Body of pancreas (tissue), 4 donors: ENCODE results near the gene CHD8. TPM values are rescaled to one million over a fixed set of nuclear protein-coding genes. Genes with fewer than 3 reads are reported as not detected.

Source experiments
- ATAC-seq: fragments of 150-250 bp; one replicate; pipeline ENCODE4 v1.9.1; 2016
- DNase-seq, 4 donors: peaks; one replicate each; pipeline ENCODE4 v3.0.0-alpha.2; 2019
- H3K27ac ChIP-seq, 4 donors: fragments of 200-600 bp; sonication (generic); 1 replicate in 3 of 4; 2 replicates in 1 of 4; pipeline versions ENCODE4 v1.5.1 to v1.6.1; 2016 to 2019; ENCODE audit warnings: mild to moderate bottlenecking in 1 of 4, mixed read lengths in 1 of 4, moderate library complexity in 1 of 4
- H3K27me3 ChIP-seq, 2 donors: fragments of 200-600 bp; sonication (generic); one replicate each; pipeline ENCODE4 v1.6.0; 2016; ENCODE audit warnings: mild to moderate bottlenecking in 1 of 2
- H3K36me3 ChIP-seq, 2 donors: fragments of 200-600 bp; sonication (generic); replicated peaks in 1 of 2; 2 replicates each; pipeline ENCODE4 v1.5.1; 2016; ENCODE audit warnings: low read depth in 2 of 2; ENCODE audit not compliant: insufficient read depth in 1 of 2
- H3K4me1 ChIP-seq: fragments of 200-600 bp; sonication (generic); one replicate; pipeline ENCODE4 v1.6.0; 2016
- H3K4me3 ChIP-seq, 2 donors: fragments of 200-600 bp; sonication (generic); 1 replicate in 1 of 2; 2 replicates in 1 of 2; pipeline ENCODE4 v1.5.1; 2016 to 2019
- H3K9me3 ChIP-seq, 3 donors: fragments of 200-600 bp; sonication (generic); 1 replicate in 2 of 3; 2 replicates in 1 of 3; pipeline ENCODE4 v1.5.1; 2016
- CTCF ChIP-seq, 7 experiments: fragments of 450-650 bp in 4 of 7; fragments of 200-600 bp in 3 of 7; sonication (generic) in 3 of 7; IDR thresholded peaks; one replicate each; pipeline ENCODE4 v1.5.1; 2016 to 2019; ENCODE audit warnings: antibody characterized with exemption in 7 of 7
- POLR2A ChIP-seq, 3 donors: fragments of 450-650 bp; IDR thresholded peaks; one replicate each; pipeline ENCODE4 v1.6.1; 2016; ENCODE audit warnings: antibody characterized with exemption in 3 of 3, mild to moderate bottlenecking in 2 of 3
- WGBS, 2 donors: methylation state at CpG; one replicate each; pipeline ENCODE4 v1.1.5; 2017; 5-methylcytosine and 5-hydroxymethylcytosine counted together
- intact Hi-C: fragments of 100-400 bp; cut with DNase I; formaldehyde crosslinking; loops from one replicate; pipeline ENCODE4 v1.15.1; 2023
- small RNA-seq: library from RNA; depleted of rRNA; stranded (forward); fragments of <200 nt; gene quantifications from one replicate; pipeline ENCODE3, GENCODE V24; 2016
- total RNA-seq, 2 donors: library from RNA; depleted of rRNA; stranded (reverse); fragments of >200 nt; gene quantifications; one replicate each; pipeline ENCODE4 v1.1.0, GENCODE V29; 2016

Gene CHD8
- total RNA-seq, 2 donors from 2014 or later, result 33.2 to 72.2 TPM

- TF ChIP-seq POLR2A (IDR thresholded peaks at IDR 0.05), result no peak
- no peak for TF ChIP-seq CTCF (IDR thresholded peaks at IDR 0.05)
- no peaks in the 10 kb centered on the region for H3K9me3 ChIP-seq
- 50 to 52% methylated on average over 2 of the region's 2 CpGs for WGBS, 2 donors
- H3K36me3 ChIP-seq, result peaks cover 0 to 2% of the 10 kb centered on the region in 2 donors
- no peaks in the 10 kb centered on the region for H3K27me3 ChIP-seq
- H3K4me3 ChIP-seq, result no peak overlapping the region
- ATAC-seq, result no peak
- DNase-seq, result no peak
- intact Hi-C loops, result no loop called here
- H3K4me1 ChIP-seq, result no peaks in the 10 kb centered on the region
- H3K27ac ChIP-seq, result no peak overlapping the region
Observed at GRCh38 chr14:21346532-21347135, 109.3 kb downstream of the CHD8 start.

GRCh38 chr14:21343035-21343794 is 112.7 kb downstream of the CHD8 start:
- no peak for DNase-seq
- Histone ChIP-seq H3K27me3 (no peaks in the 10 kb centered on the region), H3K27ac (no peak overlapping the region), H3K36me3 (no peaks in the 10 kb centered on the region), H3K4me3 (no peak overlapping the region), H3K9me3 (no peaks in the 10 kb centered on the region), H3K4me1 (no peaks in the 10 kb centered on the region)
- WGBS, 2 donors, result 81 to 82% methylated on average over 13 of the region's 13 CpGs
- TF ChIP-seq POLR2A (IDR thresholded peaks at IDR 0.05) (no peak), CTCF (IDR thresholded peaks at IDR 0.05) (no peak)
- intact Hi-C loops, result no loop called here
- ATAC-seq, result no peak

Small RNA genes within 50 kb of the gene (small RNA-seq; reads per million reads assigned to genes)
- gene RN7SL650P (not detected), gene SNORD8 (14,864 reads per million, percentile 100 among the genes with 10 or more reads in this experiment), gene SNORD9 (46.7 reads per million, percentile 95 among the genes with 10 or more reads in this experiment)

Other genes with a start within 250 kb of the CHD8 start
- 100 to 1,000 TPM; 245 to 251 TPM for gene HNRNPC, start 186.7 kb downstream of the CHD8 start, total RNA-seq
- not detected for gene RPGRIP1, start 176.0 kb downstream of the CHD8 start, total RNA-seq
- 10 to 100 TPM; 34.6 to 37.1 TPM for gene SUPT16H, start 72.1 kb downstream of the CHD8 start, total RNA-seq
- 10 to 100 TPM; 13.5 to 15.6 TPM for gene RAB2B, start 20.8 kb upstream of the CHD8 start, total RNA-seq
- gene TOX4, start 21.1 kb upstream of the CHD8 start, total RNA-seq, result 10 to 100 TPM; 13.2 to 31.6 TPM
- 10 to 100 TPM; 49.8 to 69.2 TPM for gene METTL3, start 55.2 kb upstream of the CHD8 start, total RNA-seq
- 1 to 10 TPM; 7.8 to 9.2 TPM for gene SALL2, start 70.2 kb upstream of the CHD8 start, total RNA-seq
- not detected for gene OR10G3, start 124.0 kb upstream of the CHD8 start, total RNA-seq
- gene OR10G2, start 178.8 kb upstream of the CHD8 start, total RNA-seq, result not detected
- gene OR4E2, start 197.7 kb upstream of the CHD8 start, total RNA-seq, result not detected
- not detected for gene OR4E1, start 217.7 kb upstream of the CHD8 start, total RNA-seq